ENCODE measurements around the gene PAK6.

The PAK6 gene

GRCh38 chr15:40313531-40314398 is 74.9 kb downstream of the PAK6 start:
- Histone ChIP-seq H3K4me3 (replicated peaks; ENCODE audit: low read depth, low read length) (no peak overlapping the region), H3K27me3 (replicated peaks; ENCODE audit: control insufficient read depth, insufficient read depth, low read length) (no peaks in the 10 kb centered on the region), H3K36me3 (ENCODE audit: control insufficient read depth, insufficient read depth, low read length) (no peaks in the 10 kb centered on the region)
- DNase-seq (ENCODE audit: extremely low read depth, insufficient read length): no peak
- no peak for TF ChIP-seq CTCF (IDR thresholded peaks at IDR 0.05; ENCODE audit: insufficient read depth, low read length, poor library complexity, severe bottlenecking)

- Histone ChIP-seq H3K36me3 (ENCODE audit: control insufficient read depth, insufficient read depth, low read length) (no peaks in the 10 kb centered on the region), H3K27me3 (replicated peaks; ENCODE audit: control insufficient read depth, insufficient read depth, low read length) (no peaks in the 10 kb centered on the region), H3K4me3 (replicated peaks; ENCODE audit: low read depth, low read length) (no peak overlapping the region)
- DNase-seq (ENCODE audit: extremely low read depth, insufficient read length): no peak
- TF ChIP-seq CTCF (IDR thresholded peaks at IDR 0.05; ENCODE audit: insufficient read depth, low read length, poor library complexity, severe bottlenecking): no peak
Measured at GRCh38 chr15:40314723-40315276, 75.9 kb downstream of the PAK6 start.

GRCh38 chr15:40316931-40317330 is 78.1 kb downstream of the PAK6 start:
- DNase-seq (ENCODE audit: extremely low read depth, insufficient read length): no peak
- Histone ChIP-seq H3K27me3 (replicated peaks; ENCODE audit: control insufficient read depth, insufficient read depth, low read length) (no peaks in the 10 kb centered on the region), H3K4me3 (replicated peaks; ENCODE audit: low read depth, low read length) (no peak overlapping the region), H3K36me3 (ENCODE audit: control insufficient read depth, insufficient read depth, low read length) (no peaks in the 10 kb centered on the region)
- no peak for TF ChIP-seq CTCF (IDR thresholded peaks at IDR 0.05; ENCODE audit: insufficient read depth, low read length, poor library complexity, severe bottlenecking)

- no peak for TF ChIP-seq CTCF (IDR thresholded peaks at IDR 0.05; ENCODE audit: insufficient read depth, low read length, poor library complexity, severe bottlenecking)
- H3K27me3 ChIP-seq (replicated peaks; ENCODE audit: control insufficient read depth, insufficient read depth, low read length): no peaks in the 10 kb centered on the region
- no peak overlapping the region for H3K4me3 ChIP-seq (replicated peaks; ENCODE audit: low read depth, low read length)
- no peaks in the 10 kb centered on the region for H3K36me3 ChIP-seq (ENCODE audit: control insufficient read depth, insufficient read depth, low read length)
- no peak for DNase-seq (ENCODE audit: extremely low read depth, insufficient read length)
Measured at GRCh38 chr15:40317580-40317979, 78.7 kb downstream of the PAK6 start.

- no peak for TF ChIP-seq CTCF (IDR thresholded peaks at IDR 0.05; ENCODE audit: insufficient read depth, low read length, poor library complexity, severe bottlenecking)
- Histone ChIP-seq H3K27me3 (replicated peaks; ENCODE audit: control insufficient read depth, insufficient read depth, low read length) (no peaks in the 10 kb centered on the region), H3K4me3 (replicated peaks; ENCODE audit: low read depth, low read length) (no peak overlapping the region), H3K36me3 (ENCODE audit: control insufficient read depth, insufficient read depth, low read length) (no peaks in the 10 kb centered on the region)
- no peak for DNase-seq (ENCODE audit: extremely low read depth, insufficient read length)
Measured at GRCh38 chr15:40320409-40320808, 81.5 kb downstream of the PAK6 start.

All from GM06990 (cell line).